Limb (tissue), 2 donors: ENCODE data around the gene IL17F.

ENCODE experiments used
- DNase-seq, 2 donors: peaks; one replicate each; pipeline ENCODE4 v3.0.0-alpha.2; 2016; ENCODE audit errors: extremely low spot score in 2 of 2

Gene IL17F

GRCh38 chr6:52244400-52244799, at the start of gene IL17F:
TSS of gene IL17F (minus strand) at chr6:52244500. CDS start at chr6:52244429, 71 bp downstream.
- DNase-seq = no peak

- DNase-seq = no peak
Measured at GRCh38 chr6:52293067-52293466, 48.8 kb upstream of the IL17F start.

GRCh38 chr6:52288841-52289240, 44.5 kb upstream of the IL17F start:
- DNase-seq = no peak

- no peak for DNase-seq
Measured at GRCh38 chr6:52288216-52288615, 43.9 kb upstream of the IL17F start.

- peak; percentile 50 to 61 for DNase-seq
Measured at GRCh38 chr6:52286798-52287432, 42.6 kb upstream of the IL17F start.

- DNase-seq = no peak
Measured at GRCh38 chr6:52285177-52286068, 41.1 kb upstream of the IL17F start.

- peak; percentile 96 to 100 for DNase-seq
Measured at GRCh38 chr6:52284460-52285176, 40.3 kb upstream of the IL17F start, which contains the start of gene MCM3. TSS of gene MCM3 (minus strand) at chr6:52284742. CDS start at chr6:52284674, 68 bp downstream.

- no peak for DNase-seq
Measured at GRCh38 chr6:52284131-52284459, 39.8 kb upstream of the IL17F start.

GRCh38 chr6:52283111-52283510, 38.8 kb upstream of the IL17F start:
- no peak for DNase-seq

GRCh38 chr6:52276130-52276529, 31.8 kb upstream of the IL17F start:
- DNase-seq = no peak

GRCh38 chr6:52271852-52272460, 27.7 kb upstream of the IL17F start:
- no peak for DNase-seq

GRCh38 chr6:52263709-52264540, 19.6 kb upstream of the IL17F start:
- peak; percentile 70 to 72 for DNase-seq

- DNase-seq = no peak
Measured at GRCh38 chr6:52262620-52263344, 18.5 kb upstream of the IL17F start.

- no peak for DNase-seq
Measured at GRCh38 chr6:52261229-52261628, 16.9 kb upstream of the IL17F start.

GRCh38 chr6:52260634-52261033, 16.3 kb upstream of the IL17F start:
- no peak for DNase-seq

- DNase-seq = no peak
Measured at GRCh38 chr6:52255434-52255833, 11.1 kb upstream of the IL17F start.

- no peak for DNase-seq
Measured at GRCh38 chr6:52254731-52255378, 10.6 kb upstream of the IL17F start.

- no peak for DNase-seq
Measured at GRCh38 chr6:52253494-52253893, 9.2 kb upstream of the IL17F start.

GRCh38 chr6:52251113-52251512, 6.8 kb upstream of the IL17F start:
- no peak for DNase-seq

- DNase-seq = no peak
Measured at GRCh38 chr6:52249078-52249477, 4.8 kb upstream of the IL17F start.
